Measurements from ENCODE around the gene NCAM2. TPM values are rescaled to one million over a fixed set of nuclear protein-coding genes. Genes with fewer than 3 reads are reported as not detected.
"Not testable (repeated sequence)": the region's sequence is repeated elsewhere in the genome, so short reads cannot be mapped to it uniquely, and the experiment has no call there.

The NCAM2 gene
- total RNA-seq, 1 donor from 2014 or later = 22.6 TPM

DNA sequence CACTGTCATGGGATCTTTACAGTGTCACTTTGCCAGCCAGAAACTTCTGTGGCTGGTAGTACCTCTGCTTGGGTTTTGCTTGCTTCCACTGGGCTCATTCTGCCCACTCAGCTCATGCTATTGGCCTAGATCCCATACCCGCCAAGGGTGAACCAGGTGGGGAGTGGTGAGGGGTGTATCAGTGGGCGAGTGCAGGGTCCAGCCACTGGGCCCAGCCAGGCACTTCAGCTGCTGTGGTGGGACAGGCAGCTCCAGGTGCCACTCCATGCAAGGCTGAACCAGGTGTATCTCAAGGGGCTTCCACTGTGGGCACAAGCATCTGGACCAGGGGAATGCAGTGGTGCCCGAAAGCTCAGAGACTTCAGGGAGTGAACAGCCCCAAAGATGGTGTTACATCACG is 398.2 kb downstream of the NCAM2 start:
- no peak overlapping the region for H3K27ac Mint-ChIP-seq
- no peaks in the 10 kb centered on the region for H3K27me3 Mint-ChIP-seq
- H3K9me3 Mint-ChIP-seq = peaks cover 6% of the 10 kb centered on the region
- no peak for DNase-seq (ENCODE audit: extremely low spot score, unreplicated experiment)
- H3K4me1 Mint-ChIP-seq (ENCODE audit: unreplicated experiment) = no peaks in the 10 kb centered on the region
- H3K4me3 Mint-ChIP-seq = no peak overlapping the region
- no peak for TF ChIP-seq CTCF (conservative IDR thresholded peaks at IDR 0.05)
- H3K36me3 Mint-ChIP-seq = peaks cover 6% of the 10 kb centered on the region

- Mint-ChIP-seq H3K9me3 (peaks cover 7% of the 10 kb centered on the region), H3K27me3 (no peaks in the 10 kb centered on the region), H3K4me3 (no peak overlapping the region), H3K27ac (no peak overlapping the region), H3K36me3 (peaks cover 6% of the 10 kb centered on the region), H3K4me1 (ENCODE audit: unreplicated experiment) (no peaks in the 10 kb centered on the region)
- no peak for DNase-seq (ENCODE audit: extremely low spot score, unreplicated experiment)
- TF ChIP-seq CTCF (conservative IDR thresholded peaks at IDR 0.05) = no peak
Observed at GRCh38 chr21:21397464-21397863, 399.3 kb downstream of the NCAM2 start.

GRCh38 chr21:21401444-21401843 is 403.2 kb downstream of the NCAM2 start:
- no peak overlapping the region for H3K4me3 Mint-ChIP-seq
- H3K36me3 Mint-ChIP-seq = no peaks in the 10 kb centered on the region
- H3K4me1 Mint-ChIP-seq (ENCODE audit: unreplicated experiment) = no peaks in the 10 kb centered on the region
- TF ChIP-seq CTCF (conservative IDR thresholded peaks at IDR 0.05) = no peak
- no peak overlapping the region for H3K27ac Mint-ChIP-seq
- peaks cover 9% of the 10 kb centered on the region for H3K9me3 Mint-ChIP-seq
- DNase-seq (ENCODE audit: extremely low spot score, unreplicated experiment) = no peak
- H3K27me3 Mint-ChIP-seq = no peaks in the 10 kb centered on the region

DNA sequence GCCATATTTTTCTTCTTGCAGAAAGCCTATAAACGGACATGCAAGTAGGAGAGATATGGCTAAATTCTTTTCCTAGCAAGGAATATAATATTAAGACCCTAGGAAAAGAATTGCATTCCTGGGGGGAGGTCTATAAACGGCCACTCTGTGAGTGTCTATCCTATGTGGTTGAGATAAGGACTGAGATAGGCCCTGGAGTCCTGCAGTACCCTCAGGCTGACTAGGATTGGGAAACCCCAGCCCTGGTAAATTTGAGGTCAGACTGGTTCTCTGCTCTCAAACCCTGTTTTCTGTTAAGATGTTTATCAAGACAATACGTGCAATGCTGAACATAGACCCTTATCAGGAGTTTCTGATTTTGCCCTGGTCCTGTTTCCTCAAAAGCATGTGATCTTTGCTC is 404.0 kb downstream of the NCAM2 start:
- DNase-seq (ENCODE audit: extremely low spot score, unreplicated experiment); H3K4me3 Mint-ChIP-seq; H3K27me3 Mint-ChIP-seq; H3K9me3 Mint-ChIP-seq; H3K4me1 Mint-ChIP-seq (ENCODE audit: unreplicated experiment); H3K36me3 Mint-ChIP-seq; H3K27ac Mint-ChIP-seq: not testable (repeated sequence)

DNA sequence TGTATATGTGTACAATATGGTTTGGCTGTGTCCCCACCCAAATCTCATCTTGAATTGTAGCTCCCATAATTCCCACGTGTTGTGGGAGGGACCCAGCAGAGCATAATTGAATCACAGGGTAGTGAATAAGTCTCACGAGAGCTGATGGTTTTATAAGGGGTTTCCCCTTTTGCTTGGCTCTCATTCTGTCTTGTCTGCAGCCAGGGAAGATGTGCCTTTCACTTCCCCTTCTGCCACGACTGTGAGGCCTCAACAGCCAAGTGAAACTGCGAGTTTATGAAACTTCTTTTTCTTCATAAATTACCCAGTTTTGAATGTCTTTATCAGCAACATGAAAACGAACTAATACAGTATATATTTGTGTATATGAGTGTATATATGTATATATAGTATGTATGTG is 406.1 kb downstream of the NCAM2 start:
- not testable (repeated sequence) for H3K4me1 Mint-ChIP-seq (ENCODE audit: unreplicated experiment); H3K9me3 Mint-ChIP-seq; H3K36me3 Mint-ChIP-seq; H3K27me3 Mint-ChIP-seq; DNase-seq (ENCODE audit: extremely low spot score, unreplicated experiment); H3K4me3 Mint-ChIP-seq; H3K27ac Mint-ChIP-seq

- H3K27me3 Mint-ChIP-seq = no peaks in the 10 kb centered on the region
- no peaks in the 10 kb centered on the region for H3K36me3 Mint-ChIP-seq
- DNase-seq (ENCODE audit: extremely low spot score, unreplicated experiment) = no peak
- H3K4me1 Mint-ChIP-seq (ENCODE audit: unreplicated experiment) = no peaks in the 10 kb centered on the region
- peaks cover 9% of the 10 kb centered on the region for H3K9me3 Mint-ChIP-seq
- H3K4me3 Mint-ChIP-seq = no peak overlapping the region
- no peak overlapping the region for H3K27ac Mint-ChIP-seq
- TF ChIP-seq CTCF (conservative IDR thresholded peaks at IDR 0.05) = no peak
Observed at GRCh38 chr21:21406921-21407320, 408.7 kb downstream of the NCAM2 start.

GRCh38 chr21:21412096-21412495 is 413.9 kb downstream of the NCAM2 start:
- Mint-ChIP-seq H3K27ac (no peak overlapping the region), H3K4me3 (no peak overlapping the region), H3K9me3 (no peaks in the 10 kb centered on the region), H3K4me1 (ENCODE audit: unreplicated experiment) (no peaks in the 10 kb centered on the region), H3K27me3 (no peaks in the 10 kb centered on the region), H3K36me3 (no peaks in the 10 kb centered on the region)
- no peak for TF ChIP-seq CTCF (conservative IDR thresholded peaks at IDR 0.05)
- DNase-seq (ENCODE audit: extremely low spot score, unreplicated experiment) = no peak

All from type B pancreatic cell (in vitro differentiated cells).